Stimulated activated CD8-positive, alpha-beta memory T cell treated with anti-CD3 and anti-CD28 coated beads, Interleukin-12 subunit alpha, Interleukin-12 subunit beta, amount 100 ng/mL, for 4 hours (primary cell): ENCODE measurements around the gene SPG7.

Experiments used
- DNase-seq: peaks from one replicate; pipeline ENCODE4 v3.0.0-alpha.2; 2020; ENCODE audit warnings: low read depth

SPG7 gene

DNA sequence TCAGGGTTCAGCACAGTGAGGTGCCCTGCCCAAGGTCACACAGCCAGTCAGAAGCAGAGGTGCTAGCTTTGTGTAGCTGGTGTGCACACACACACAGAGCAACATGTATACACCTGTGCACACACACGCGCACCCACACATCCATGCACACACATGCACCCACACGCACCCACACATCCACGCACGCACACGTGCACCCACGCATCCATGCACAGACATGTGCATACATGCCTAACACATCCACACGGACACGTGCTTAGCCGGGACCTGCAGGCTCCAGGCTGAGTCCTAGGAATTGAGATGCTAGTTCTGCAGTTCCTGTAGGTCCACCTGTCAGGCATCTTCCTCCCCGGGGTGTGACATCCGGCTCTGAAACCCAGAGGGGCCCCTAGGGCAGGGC is 92.2 kb downstream of the SPG7 start:
- no peak for DNase-seq

DNA sequence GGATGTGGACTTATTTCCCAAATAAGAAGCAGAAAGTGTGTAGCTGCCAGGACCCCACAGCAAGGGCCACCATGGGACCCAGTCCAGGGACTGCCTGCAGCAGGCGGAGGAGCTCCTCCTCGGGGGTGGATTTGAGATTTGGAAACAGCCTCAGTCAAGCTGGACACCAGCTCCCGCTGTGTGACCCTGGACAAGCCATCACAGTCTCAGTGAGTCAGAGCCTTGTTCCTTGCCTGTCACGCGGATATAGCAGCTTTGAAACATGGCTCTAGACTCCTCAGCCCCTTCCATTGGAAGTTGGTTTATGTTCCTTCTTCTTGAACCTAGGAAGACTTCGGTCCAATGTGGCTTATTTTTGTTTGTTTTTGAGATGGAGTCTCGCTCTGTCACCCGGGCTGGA is 92.8 kb downstream of the SPG7 start:
- no peak for DNase-seq

DNA sequence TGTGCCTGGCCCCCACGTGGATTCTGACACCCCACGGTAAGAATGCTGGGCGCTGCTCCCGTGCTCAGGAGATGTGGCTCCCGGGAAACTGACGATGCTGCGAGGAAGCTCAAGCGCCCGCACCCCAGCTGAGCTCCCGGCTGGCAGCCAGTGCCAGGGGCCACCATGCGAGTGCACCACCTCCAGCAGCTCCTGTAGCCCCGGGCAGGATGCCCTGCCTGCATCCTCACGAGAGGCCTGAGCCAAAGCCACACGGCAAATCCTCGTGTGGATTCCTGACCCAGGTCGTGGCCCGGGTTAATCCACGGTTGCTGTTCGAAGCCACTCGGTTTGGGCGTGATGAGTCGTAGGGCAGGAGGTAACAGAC is 93.7 kb downstream of the SPG7 start:
- DNase-seq = no peak

DNA sequence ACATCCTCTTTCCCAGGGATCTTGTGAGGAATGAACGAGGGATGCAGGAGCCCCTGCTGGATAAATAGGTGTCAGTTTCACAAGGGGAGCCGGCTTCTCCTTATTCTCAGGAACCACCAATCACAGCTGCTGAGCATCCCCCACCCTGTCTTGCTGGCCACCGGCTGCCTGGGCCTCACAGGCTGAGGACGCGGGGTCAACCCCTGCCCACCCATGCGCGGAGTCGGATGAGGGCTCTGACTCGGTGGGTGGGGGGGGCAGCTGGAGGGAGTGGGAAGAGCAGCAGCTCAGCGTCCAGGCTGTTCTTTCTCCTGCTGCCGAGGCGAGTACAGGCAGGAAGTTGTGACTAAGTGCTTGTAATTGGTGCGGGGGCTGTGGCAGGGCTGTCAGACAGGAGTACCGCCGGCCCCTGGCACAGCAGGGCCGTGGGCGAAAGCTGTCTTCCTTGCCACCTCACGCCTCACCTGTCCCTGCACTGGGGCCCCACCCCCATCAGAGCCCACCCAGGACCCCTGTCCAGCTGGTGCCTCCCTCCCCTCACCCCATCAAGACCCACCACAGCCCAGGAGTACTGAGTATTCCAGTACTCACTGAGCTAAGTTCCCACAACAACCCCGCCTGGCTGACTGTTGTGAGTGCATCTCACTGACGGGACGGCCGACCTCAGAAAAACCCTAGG is 94.2 kb downstream of the SPG7 start:
- DNase-seq = peak; percentile 68

DNA sequence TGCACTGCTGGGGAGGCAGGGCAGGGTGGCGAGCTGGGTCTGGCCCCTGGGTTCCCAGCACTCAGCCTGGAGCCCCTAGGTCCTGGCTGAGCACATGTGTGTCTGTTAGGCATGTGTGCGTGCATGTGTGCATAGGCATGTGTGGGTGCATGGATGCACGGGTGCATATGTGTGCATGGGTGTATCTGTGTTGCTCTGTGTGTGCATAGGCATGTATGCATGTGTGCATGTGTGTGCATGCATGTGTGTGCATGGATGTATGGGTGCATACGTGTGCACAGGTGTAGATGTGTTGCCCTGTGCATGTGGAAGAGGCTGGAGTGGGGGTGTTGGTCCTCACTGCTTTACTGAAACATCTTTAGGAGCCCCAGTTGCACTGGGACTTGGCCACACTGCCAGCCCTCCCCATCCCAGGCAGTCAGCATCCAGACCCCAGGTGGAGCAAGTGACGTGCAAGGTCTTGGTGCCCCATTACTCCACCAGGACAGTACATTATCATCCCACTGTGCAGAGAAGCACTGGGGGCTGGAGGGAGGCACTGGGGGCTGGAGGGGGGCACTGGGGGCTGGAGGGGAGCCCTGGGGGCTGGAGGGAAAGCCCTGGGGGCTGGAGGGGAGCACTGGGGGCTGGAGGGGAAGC is 94.9 kb downstream of the SPG7 start:
- no peak for DNase-seq

DNA sequence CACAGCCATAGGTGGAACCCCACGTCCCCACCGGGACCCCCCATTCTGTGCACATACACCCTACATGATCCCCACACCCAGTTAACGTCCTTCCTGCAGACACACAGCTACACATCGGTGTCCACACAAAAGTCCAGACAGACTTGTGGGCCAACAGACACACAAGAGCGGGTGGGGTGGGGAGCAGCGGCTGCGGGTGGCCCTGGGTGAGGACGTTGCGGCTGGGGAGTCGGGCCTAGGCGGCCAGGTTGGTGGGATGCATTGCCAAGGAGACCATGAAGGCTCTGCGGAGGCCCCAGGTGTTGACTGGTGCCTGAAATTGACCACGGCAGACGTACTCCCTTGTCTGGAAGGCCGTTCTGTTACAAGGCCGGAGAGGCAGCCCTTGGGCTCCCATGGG is 96.6 kb downstream of the SPG7 start:
- no peak for DNase-seq

DNA sequence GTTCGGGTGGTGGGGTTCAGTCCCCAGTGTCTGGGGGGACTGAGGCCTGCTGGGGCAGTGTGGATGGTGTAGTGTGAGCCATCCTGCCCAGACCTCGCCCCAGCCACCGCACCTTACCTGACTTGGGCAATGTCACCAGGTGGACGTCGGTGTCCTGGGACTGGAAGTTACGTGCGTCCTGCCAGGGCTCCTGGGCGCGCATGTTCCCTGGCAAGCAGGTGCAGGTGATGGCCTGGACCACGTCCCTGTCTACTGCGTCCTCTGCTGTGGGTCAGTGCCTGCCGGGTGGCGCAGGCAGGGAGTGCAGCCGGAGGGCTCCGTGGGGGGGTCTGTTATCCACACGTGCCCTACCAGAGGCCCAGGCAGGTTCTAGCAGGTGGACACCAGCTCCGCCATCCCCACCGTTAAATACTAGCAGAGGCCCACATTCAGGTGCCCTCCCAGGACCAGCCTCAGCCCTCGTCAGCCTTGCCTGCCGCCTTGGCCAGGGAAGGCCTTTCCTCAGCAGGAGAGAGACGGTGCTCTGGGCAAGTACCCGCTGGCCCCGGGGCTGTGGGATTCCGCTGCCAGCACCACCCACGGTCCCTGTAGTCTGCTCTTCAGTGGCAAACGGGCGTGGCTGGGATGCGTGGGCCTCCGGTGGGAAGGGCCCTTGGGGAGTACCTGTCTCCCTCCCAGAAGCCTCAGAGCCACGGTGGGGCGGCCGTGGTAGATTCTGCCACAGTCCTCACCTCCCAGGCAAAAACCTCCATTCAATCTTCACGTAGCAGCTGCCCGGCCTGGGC is 97.2 kb downstream of the SPG7 start:
- no peak for DNase-seq

DNA sequence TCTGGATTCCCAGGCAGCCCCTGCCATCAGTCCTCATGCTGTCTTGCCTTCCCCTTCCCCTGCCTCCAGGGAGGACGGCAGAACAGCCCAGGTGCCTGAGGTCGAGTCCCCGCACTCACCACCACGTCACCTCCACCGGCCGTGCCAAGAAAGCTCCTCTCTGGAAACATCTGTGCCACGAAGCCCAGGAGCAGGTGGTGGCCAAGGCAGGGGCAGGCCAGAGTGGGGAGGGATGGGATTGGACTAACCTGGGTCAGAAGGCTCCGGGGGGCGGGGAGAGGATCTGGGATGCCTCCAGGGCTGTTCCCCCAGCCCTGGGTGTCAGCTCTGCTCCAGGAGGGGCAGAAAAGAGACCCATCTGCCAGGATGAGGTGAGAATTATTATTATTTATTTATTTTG is 97.8 kb downstream of the SPG7 start:
- no peak for DNase-seq
